ENCODE data around the gene PHF21B. TPM values are rescaled to one million over a fixed set of nuclear protein-coding genes. Genes with fewer than 3 reads are reported as not detected.

The PHF21B gene
- total and polyA plus RNA-seq, 2 donors (not counting 3 experiments of a cell fraction or from before 2014, with no cell fraction given), result not detected

DNA sequence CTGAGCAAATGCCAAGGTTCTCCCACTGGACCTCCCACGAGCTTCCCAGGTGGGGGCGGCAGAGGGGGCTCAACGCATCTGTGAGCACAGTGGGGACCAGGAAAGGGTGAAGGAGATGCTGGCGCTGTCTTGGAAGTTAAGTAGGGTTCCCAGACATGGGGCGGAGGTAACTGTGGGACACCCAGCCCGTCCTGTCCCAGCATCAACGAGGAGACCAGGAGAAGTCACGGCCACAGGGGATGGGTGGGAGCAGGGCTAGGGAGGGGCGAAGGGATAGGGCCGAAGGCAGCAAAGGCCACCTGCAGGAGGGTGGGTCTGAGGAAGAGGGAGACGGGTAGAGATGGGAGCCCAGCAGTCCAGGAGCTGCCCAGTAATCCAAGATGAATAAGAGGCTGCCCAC is 70.4 kb downstream of the PHF21B start:
- FAIRE-seq, result no peak
- dilution Hi-C loops (cut with MboI; ENCODE audit: extremely low pct_ligation_motif_present, low sequenced_read_pairs) (no loop called here), intact Hi-C loops (cut with micrococcal nuclease) (no loop called here)

More for the DNA sequence above, 70.4 kb downstream of the PHF21B start:
- CTCF ChIA-PET, result no interaction called here
- no peaks in the 10 kb centered on the region for H3K4me1 ChIP-seq (ENCODE audit: control insufficient read depth, extremely low read depth, insufficient read depth, low read length)
- H4K20me1 ChIP-seq (replicated peaks; ENCODE audit: control insufficient read depth, extremely low read depth, insufficient read depth, low read length), result no peaks in the 10 kb centered on the region
- BruUV-seq (replicated peaks), result no TSS peak
- H3K9ac ChIP-seq (replicated peaks; ENCODE audit: extremely low read depth, insufficient read depth, low read length), result no peak overlapping the region
- no peak overlapping the region for H3K27ac ChIP-seq (ENCODE audit: insufficient read depth, low read depth, low read length)
- POLR2A ChIA-PET, result no interaction called here
- H3K9me3 ChIP-seq (replicated peaks; ENCODE audit: control insufficient read depth, insufficient read depth, low read length), result no peaks in the 10 kb centered on the region
- no peak overlapping the region for H2AFZ ChIP-seq (ENCODE audit: low read depth, low read length)
- no peaks in the 10 kb centered on the region for H3K79me2 ChIP-seq (ENCODE audit: control insufficient read depth, insufficient read depth, low read length)
- no peaks in the 10 kb centered on the region for H3K36me3 ChIP-seq (ENCODE audit: control insufficient read depth in 2 of 2, extremely low read depth in 1 of 2, insufficient read depth in 2 of 2, low read length in 2 of 2)
- no peak overlapping the region for H3K4me3 ChIP-seq (replicated peaks in 1 of 3; ENCODE audit: insufficient read depth in 1 of 3, low read depth in 1 of 3, low read length in 3 of 3)
- H3K9me1 ChIP-seq (replicated peaks; ENCODE audit: control insufficient read depth, extremely low read depth, insufficient read depth, low read length), result no peaks in the 10 kb centered on the region
- no peak for TF ChIP-seq GATA2 (IDR thresholded peaks at IDR 0.05; ENCODE audit: insufficient read depth, insufficient read length, low read depth, low read length)
- TF ChIP-seq FOS (IDR thresholded peaks at IDR 0.05; ENCODE audit: borderline replicate concordance, insufficient read depth, low read length), result no peak
- TF ChIP-seq POLR2A (IDR thresholded peaks at IDR 0.05; ENCODE audit: low read depth, low read length), result no peak
- TF ChIP-seq EZH2 (IDR thresholded peaks at IDR 0.05; ENCODE audit: borderline replicate concordance, low read depth, low read length, severe bottlenecking), result no peak
- no peak for TF ChIP-seq MYC (IDR thresholded peaks at IDR 0.05; ENCODE audit: low read depth, low read length)
- TF ChIP-seq, protein P1, sequence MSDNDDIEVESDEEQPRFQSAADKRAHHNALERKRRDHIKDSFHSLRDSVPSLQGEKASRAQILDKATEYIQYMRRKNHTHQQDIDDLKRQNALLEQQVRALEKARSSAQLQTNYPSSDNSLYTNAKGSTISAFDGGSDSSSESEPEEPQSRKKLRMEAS (IDR thresholded peaks at IDR 0.05; ENCODE audit: insufficient read depth, insufficient read length), result no peak
- TF ChIP-seq POLR2AphosphoS5 (IDR thresholded peaks at IDR 0.05; ENCODE audit: insufficient read depth, low read depth, low read length), result no peak
- no peak for TF ChIP-seq JUN (IDR thresholded peaks at IDR 0.05; ENCODE audit: borderline replicate concordance, insufficient read depth, insufficient read length, low read depth)
- TF ChIP-seq, protein P2, sequence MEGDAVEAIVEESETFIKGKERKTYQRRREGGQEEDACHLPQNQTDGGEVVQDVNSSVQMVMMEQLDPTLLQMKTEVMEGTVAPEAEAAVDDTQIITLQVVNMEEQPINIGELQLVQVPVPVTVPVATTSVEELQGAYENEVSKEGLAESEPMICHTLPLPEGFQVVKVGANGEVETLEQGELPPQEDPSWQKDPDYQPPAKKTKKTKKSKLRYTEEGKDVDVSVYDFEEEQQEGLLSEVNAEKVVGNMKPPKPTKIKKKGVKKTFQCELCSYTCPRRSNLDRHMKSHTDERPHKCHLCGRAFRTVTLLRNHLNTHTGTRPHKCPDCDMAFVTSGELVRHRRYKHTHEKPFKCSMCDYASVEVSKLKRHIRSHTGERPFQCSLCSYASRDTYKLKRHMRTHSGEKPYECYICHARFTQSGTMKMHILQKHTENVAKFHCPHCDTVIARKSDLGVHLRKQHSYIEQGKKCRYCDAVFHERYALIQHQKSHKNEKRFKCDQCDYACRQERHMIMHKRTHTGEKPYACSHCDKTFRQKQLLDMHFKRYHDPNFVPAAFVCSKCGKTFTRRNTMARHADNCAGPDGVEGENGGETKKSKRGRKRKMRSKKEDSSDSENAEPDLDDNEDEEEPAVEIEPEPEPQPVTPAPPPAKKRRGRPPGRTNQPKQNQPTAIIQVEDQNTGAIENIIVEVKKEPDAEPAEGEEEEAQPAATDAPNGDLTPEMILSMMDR (IDR thresholded peaks at IDR 0.05; ENCODE audit: extremely low read depth in 1 of 2, insufficient read depth in 1 of 2, low read depth in 1 of 2, low read length in 2 of 2), result no peak
- H3K4me2 ChIP-seq (ENCODE audit: insufficient read depth, low read length), result no peak overlapping the region
- DNase-seq (ENCODE audit: low read depth, low spot score), result no peak
- no peaks in the 10 kb centered on the region for H3K27me3 ChIP-seq (ENCODE audit: control insufficient read depth in 2 of 2, insufficient read depth in 2 of 2, low read length in 2 of 2)
